DMS 273 (cell line): ENCODE measurements around the gene DLG2.
"Not testable (repeated sequence)": the region's sequence is repeated elsewhere in the genome, so short reads cannot be mapped to it uniquely, and the experiment has no call there.

Source experiments
- DNase-seq: peaks from one replicate; lab custom pipeline; 2025; ENCODE audit not compliant: unreplicated experiment; lab: John Stamatoyannopoulos, UW

DLG2 gene

GRCh38 chr11:85627332-85627997 is at the start of gene DLG2:
Gene DLG2, minus strand, starts transcription at chr11:85627344.
- peak; percentile 34 for DNase-seq

DNA sequence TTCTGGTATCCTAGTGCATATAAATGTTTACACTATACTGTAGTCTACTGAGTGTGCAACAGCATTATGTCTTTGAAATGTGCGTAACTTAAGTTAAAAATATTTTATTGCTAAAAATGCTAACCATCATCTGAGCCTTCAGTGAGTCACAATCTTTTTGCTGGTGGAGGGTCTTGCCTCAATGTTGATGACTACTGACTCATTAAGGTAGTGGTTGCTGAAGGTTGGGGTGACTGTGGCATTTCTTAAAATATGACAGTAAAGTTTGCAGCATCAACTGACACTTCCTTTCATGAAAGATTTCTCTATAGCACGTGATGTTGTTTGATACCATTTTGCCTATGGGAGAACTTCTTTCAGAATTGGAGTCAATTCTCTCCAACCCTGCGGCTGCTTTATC is 46.2 kb upstream of the DLG2 start:
- DNase-seq = no peak

GRCh38 chr11:85672105-85672902 is 45.2 kb upstream of the DLG2 start:
- DNase-seq = no peak

GRCh38 chr11:85670949-85671663 is 44.0 kb upstream of the DLG2 start:
- not testable (repeated sequence) for DNase-seq

DNA sequence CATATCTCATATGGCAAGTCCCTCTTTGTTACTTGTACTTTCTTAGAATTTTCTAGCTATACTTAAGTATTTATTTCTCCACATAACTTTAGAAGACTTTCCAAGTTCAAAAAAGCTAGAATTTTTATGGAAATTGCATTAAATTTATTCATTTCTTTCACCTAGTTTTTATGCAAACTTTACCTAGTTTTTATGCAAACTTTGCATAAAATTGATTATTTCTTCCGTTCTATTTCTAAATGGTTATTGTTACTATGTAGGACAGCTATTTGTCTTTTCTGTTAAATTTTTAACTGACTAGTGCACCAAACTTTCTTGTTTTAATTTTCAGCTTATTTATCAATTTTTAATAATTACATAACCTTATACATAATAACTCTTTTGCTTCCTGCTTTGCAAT is 41.0 kb upstream of the DLG2 start:
- DNase-seq = no peak

DNA sequence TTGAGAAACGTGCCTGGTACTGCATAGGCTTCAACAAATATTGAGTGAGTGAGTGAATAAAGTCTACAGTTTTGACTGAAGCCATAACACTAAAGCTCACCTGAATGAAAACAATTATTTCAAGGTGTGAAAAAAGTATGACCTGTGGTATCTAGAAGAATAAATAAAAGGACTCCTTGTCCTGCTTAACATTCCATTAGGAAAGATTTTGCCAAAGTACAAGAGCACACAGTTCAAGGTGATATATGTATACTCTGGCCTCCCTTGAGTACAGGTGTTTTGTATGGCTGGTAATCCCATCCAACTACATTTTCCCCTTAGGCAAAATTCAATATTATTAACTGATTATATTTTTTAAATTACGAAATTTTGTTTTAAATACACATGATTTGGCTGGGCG is 39.5 kb upstream of the DLG2 start:
- DNase-seq = no peak

GRCh38 chr11:85665733-85666132 is 38.6 kb upstream of the DLG2 start:
- no peak for DNase-seq

- DNase-seq = peak; percentile 96
These were observed 37.7 kb upstream of the DLG2 start, which contains the start of gene CREBZF for GRCh38 chr11:85664615-85665481. Gene CREBZF, minus strand, starts transcription at chr11:85665129. Its CDS starts 254 bp downstream, at chr11:85664875.

- DNase-seq = peak; percentile 74
These were observed 36.8 kb upstream of the DLG2 start for GRCh38 chr11:85663753-85664614.

DNA sequence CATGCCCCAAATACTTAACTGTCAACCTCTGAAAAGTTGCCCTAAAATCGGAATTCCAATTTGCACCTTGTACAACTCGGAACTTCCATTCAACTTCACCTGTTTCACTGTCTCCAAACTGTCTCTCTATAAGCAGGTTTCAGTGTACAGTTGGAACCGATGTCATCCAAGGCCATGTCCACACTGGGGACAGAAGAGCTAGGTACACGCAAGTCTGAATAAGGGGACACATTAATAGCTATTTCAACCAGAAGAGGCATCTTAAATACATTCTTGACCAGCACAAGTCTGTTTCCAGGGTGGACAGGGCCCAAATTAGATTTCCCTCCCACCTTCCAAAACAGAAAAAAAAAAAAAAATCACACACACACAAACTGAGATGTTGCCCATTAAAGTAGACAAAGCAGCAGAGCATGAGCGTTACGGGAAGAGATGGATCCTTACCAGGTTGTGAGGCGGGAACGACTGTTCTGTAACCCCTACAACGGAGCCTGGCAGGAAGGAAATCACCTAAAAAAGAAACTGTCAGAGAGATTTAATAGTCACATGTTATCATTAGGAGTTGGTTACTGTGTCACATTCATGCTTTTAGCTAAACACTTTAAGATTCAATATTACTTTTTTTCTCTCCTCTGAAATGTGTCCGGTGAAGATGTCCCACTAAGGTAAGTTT is 36.1 kb upstream of the DLG2 start:
- DNase-seq = peak; percentile 20

DNA sequence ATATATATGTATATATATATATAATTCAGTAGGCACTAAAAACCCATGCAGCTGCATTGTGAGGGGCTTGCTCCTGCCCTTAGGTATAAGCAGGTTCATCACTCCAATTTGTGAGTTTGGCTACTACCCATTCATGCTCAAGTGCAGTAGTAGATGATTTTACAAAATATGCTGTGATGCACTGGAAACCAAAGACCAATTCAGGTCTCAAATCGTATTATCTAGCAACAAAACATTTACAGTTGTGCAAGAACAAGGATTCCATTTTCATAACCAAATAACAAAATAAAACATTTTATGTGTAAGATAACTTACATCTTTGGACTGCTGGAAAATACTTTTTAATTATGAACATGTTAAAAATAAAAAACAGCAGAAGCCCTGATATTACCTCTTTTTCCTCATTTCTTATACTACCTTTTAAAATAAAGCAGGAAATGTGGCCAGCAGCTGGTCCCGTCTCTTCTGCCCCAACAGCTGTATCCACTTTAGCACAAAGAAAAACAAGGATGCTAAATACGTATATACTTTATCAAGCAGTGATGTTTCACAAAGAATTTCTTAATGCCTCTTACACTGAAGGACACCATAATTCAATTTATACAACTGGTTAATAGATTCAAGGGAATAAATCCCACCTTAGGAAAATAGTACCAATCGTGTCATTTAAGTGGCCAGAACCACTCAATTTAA is 35.0 kb upstream of the DLG2 start:
- DNase-seq = no peak

GRCh38 chr11:85658180-85658579 is 31.0 kb upstream of the DLG2 start:
- DNase-seq = no peak

GRCh38 chr11:85656777-85657176 is 29.6 kb upstream of the DLG2 start:
- no peak for DNase-seq

DNA sequence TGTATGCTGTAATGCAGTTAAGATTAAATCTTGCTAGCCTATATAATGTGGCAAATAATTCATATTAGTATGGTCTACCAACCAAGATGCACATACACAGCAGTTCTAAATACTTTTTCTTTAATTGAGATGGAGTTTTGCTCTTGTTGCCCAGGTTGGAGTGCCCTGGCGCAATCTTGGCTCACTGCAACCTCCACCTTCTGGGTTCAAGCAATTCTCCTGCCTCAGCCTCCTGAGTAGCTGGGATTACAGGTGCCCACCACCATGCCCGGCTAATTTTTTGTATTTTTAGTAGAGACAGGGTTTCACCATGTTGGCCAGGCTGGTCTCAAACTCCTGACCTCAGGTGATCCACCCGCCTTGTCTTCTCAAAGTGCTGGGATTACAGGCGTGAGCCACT is 27.2 kb upstream of the DLG2 start:
- DNase-seq = not testable (repeated sequence)

DNA sequence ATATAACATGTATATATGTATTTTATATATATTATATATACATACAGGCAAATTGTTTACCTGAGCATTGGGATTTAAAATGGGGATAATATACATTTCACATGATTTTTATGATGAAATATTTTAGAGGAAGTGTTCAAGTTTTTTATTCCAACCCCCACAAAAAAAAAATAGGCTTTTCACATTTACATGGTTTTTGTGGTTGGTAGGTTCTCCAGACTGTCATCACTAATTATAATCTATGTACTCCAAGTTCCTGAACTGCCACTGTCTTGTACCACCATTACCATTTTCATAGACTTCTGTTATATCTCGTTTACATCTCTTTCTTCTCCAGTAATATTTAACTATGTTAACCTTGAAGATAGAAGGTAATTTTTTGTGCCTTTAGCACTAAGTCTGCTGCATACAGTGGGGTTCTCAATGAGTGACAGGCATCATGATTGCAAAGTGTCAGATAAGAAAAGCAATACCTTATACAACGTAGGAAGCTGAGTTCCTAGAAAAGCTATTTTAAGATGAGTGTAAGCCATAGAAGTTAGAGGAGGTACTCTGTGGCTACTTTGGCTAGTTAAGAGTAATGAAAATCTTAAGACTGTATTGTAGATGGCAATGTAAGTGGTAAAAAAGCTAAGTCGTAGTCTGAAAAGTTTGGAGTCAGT is 25.8 kb upstream of the DLG2 start:
- no peak for DNase-seq

DNA sequence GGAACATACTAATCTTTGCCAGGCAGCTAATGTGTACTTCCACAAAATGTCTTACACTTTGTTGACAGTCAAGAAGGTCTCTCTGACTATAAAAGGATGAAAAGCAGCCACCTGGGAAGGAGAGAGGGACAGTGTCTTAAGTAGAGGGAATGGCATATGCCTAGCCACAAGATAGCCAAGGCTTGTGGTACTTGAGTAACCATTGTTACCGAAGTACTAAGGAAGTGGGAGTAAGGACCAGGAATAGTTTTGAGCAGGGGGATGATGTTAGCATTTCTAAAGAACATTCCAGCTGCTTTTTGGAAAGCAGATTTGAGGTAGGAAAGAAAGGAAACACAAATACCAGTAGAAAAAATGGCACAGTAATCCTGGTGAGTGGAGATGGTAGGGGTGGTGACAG is 24.0 kb upstream of the DLG2 start:
- no peak for DNase-seq

DNA sequence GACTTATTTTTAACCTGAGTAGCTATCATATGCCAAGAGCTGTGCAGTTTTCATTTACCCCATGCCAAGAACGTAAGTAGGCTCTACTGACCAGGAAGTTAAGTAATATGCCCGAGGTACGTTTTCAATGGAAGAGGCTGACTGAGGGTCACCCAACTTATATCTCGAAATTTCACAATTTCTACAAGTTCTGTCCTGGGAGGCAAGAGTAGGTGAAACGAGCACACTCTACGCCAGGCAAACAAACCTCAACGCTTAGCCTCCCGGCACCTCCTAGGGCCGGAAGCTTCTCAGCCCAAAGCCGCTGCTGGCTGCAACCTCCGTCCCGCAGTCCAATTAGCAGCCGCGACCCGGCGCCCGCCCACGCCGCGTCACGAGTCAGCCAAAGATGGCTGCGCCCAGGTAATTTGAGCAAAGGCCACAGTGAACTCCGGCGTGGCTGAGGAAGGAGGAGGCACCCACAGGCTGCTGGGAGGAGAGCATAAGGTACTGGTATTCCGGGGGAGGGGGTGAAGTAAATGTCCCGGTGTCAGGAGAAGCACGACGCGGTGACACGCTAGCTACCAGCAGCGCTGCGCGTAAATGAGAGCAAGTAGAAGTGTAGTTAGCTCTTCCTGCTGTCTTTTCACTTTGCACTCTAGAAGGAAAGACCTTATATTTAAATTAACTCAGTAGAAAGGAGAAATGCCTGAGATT is 20.6 kb upstream of the DLG2 start, which contains the start of gene TMEM126A:
TSS of gene TMEM126A (plus strand) at position 364 of the 696 bp plus-strand sequence. CDS start 2,289 bp downstream, outside the sequence.
- DNase-seq = peak; percentile 94
